Measurements from ENCODE around the gene ARG2.

The ARG2 gene

DNA sequence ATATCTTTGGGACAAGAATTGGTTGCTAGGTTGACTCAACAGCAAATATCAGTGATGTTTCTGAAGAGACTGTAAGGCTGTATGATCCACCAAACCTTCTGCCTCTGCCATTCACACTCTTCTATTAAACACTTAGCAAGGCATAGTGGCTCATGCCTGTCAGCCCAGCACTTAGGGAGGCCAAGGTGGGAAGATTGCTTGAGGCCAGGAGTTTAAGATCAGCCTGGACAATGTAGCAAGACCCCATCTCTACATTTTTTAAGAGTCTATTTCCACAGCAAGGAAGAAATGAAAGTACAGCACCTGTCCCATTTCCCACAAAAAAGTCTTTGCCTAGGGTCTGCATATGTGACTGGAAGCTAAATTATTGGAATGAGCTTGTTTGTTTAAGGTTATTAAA lies 7.8 kb downstream of the ARG2 start:
- Mint-ChIP-seq H3K27me3 (peaks cover 8% of the 10 kb centered on the region), H3K36me3 (ENCODE audit: insufficient read depth) (peaks cover 2% of the 10 kb centered on the region), H3K27ac (ENCODE audit: low read depth) (no peak overlapping the region), H3K4me1 (no peaks in the 10 kb centered on the region), H3K4me3 (no peak overlapping the region), H3K9me3 (no peaks in the 10 kb centered on the region)
- no peak for DNase-seq (ENCODE audit: low spot score in 2 of 2)
- no peak for ATAC-seq (replicated peaks; ENCODE audit: extremely low read depth, poor library complexity, severe bottlenecking)

DNA sequence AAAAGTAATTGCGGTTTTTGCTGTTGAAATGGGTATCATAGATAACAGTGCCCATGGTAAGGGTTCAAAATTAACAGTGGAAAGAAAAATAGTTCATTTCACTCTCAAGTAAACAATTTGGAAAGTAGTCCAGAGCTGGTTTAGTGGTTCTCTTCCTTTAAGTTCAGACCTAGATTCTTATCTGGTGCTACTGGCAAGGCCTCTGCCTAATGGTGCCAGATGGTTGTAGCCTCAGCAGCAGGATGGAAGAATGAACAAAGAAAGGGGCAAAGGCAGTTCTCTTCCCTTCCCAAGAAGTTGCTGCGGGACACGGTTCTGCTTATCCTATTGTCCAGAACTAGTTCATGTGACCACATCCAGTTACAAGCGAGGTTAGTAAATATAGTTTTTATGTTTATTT lies 10.5 kb downstream of the ARG2 start:
- H3K9me3 Mint-ChIP-seq = no peaks in the 10 kb centered on the region
- no peaks in the 10 kb centered on the region for H3K27me3 Mint-ChIP-seq
- H3K27ac Mint-ChIP-seq (ENCODE audit: low read depth) = no peak overlapping the region
- peaks cover 2% of the 10 kb centered on the region for H3K36me3 Mint-ChIP-seq (ENCODE audit: insufficient read depth)
- no peak for DNase-seq (ENCODE audit: low spot score in 2 of 2)
- no peak overlapping the region for H3K4me3 Mint-ChIP-seq
- H3K4me1 Mint-ChIP-seq = no peaks in the 10 kb centered on the region
- ATAC-seq (replicated peaks; ENCODE audit: extremely low read depth, poor library complexity, severe bottlenecking) = no peak

DNA sequence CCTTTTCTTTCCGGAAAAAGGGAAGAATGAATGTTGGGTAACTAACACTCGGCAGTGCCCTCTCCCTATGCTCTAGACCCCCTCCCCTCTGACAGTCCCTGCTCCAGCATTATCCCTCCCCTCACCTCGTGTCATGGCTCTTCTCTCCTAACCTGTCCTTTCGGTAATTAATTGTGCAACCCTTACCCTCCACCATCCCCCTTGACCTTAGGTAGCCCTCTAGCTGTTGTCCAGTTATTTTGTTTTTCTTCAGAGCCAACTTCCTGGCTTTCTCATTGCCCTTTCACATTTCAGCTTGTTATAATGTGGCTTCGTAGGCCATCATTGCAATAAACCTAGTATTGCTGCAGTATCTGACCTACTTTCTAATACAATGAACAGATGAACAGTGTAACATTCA lies 11.2 kb downstream of the ARG2 start:
- ATAC-seq (replicated peaks; ENCODE audit: extremely low read depth, poor library complexity, severe bottlenecking) (no peak), DNase-seq (ENCODE audit: low spot score in 2 of 2) (no peak)
- Mint-ChIP-seq H3K4me1 (no peaks in the 10 kb centered on the region), H3K27ac (ENCODE audit: low read depth) (no peak overlapping the region), H3K36me3 (ENCODE audit: insufficient read depth) (peaks cover 2% of the 10 kb centered on the region), H3K27me3 (no peaks in the 10 kb centered on the region), H3K9me3 (no peaks in the 10 kb centered on the region), H3K4me3 (no peak overlapping the region)

DNA sequence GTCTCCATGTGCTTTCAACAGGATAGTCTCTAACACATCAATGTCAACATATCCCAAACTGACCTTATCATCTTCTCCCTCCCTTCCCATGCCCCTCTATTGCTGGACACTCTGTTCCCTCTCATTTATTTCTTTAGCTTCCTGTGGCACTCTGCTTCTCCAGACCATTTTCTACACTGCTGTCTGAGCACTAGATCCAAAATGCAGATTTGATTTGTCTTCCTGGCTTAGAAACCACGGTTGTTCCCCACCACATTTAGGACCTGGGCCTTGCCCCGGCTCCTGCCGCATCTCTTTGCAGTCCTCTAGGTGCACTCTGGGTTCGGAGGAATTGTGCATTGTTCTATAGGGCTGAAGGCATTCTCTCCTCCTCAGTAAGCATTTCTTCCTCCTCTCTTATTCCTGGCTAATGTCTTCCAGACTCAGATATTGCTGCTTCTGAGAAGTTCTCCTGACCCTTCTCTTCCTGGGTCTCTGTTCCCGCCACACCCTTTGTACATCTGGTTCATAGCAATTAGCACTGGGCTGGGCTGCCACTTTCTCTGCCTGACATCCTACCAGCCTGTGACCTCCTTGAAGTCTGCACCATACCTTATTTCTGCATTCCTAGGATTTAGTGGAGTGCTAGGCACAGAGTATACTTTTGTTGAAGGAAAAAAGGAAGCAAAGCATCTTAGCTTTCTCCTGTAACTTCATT lies 13.9 kb downstream of the ARG2 start:
- DNase-seq (ENCODE audit: low spot score in 2 of 2) (no peak), ATAC-seq (replicated peaks; ENCODE audit: extremely low read depth, poor library complexity, severe bottlenecking) (no peak)
- Mint-ChIP-seq H3K9me3 (no peaks in the 10 kb centered on the region), H3K4me3 (no peak overlapping the region), H3K36me3 (ENCODE audit: insufficient read depth) (no peaks in the 10 kb centered on the region), H3K27ac (ENCODE audit: low read depth) (no peak overlapping the region), H3K27me3 (no peaks in the 10 kb centered on the region), H3K4me1 (no peaks in the 10 kb centered on the region)

DNA sequence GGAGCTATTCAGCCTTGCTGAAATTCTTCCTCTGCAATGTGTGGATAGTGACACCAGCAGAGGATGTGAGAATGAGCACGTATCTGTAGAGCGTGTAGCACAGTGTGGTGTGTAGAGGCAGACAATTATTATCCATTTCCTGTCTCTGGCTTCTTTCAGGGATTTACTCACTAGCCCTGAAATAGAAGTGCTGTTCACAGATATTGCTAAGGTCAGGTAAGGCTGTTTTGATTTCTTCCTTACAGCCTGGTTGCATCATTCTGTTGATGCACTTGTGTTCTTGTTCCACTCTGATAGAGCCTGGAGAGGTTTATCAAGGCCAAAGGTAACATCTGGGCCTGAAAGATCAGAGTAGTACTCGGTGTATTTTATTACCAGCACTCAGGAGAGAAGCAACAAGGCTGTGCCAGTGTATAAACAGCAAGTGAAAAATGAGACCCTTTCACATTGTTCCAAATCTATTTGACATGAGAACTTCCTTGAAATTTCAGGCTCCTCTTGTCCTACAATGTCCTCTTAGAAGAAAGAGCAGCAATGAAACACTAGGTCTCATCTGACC lies 16.7 kb downstream of the ARG2 start:
- ATAC-seq (replicated peaks; ENCODE audit: extremely low read depth, poor library complexity, severe bottlenecking) = no peak

DNA sequence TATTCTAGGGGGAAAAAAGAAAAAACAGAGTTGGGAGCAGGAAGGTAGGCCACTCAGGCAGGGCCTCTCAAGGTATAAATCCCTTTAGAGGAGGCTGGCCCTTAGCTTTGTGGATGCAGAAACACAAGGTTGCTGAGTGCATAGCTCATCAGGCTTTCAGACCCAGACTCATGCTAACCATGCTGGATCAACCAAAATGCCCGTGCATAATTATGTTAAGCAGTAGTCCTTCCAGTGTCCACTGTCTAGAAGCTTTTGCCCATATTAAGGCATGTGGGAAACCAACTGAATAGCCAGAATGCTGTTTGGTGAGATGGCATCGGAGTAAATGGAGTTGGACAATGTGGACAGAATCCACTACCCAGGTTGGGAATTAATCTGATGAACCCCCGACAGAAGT lies 18.9 kb downstream of the ARG2 start:
- H3K4me3 Mint-ChIP-seq = no peak overlapping the region
- no peak for DNase-seq (ENCODE audit: low spot score in 2 of 2)
- H3K27me3 Mint-ChIP-seq = no peaks in the 10 kb centered on the region
- no peak for ATAC-seq (replicated peaks; ENCODE audit: extremely low read depth, poor library complexity, severe bottlenecking)
- no peaks in the 10 kb centered on the region for H3K9me3 Mint-ChIP-seq
- peaks cover 5% of the 10 kb centered on the region for H3K4me1 Mint-ChIP-seq
- H3K27ac Mint-ChIP-seq (ENCODE audit: low read depth) = no peak overlapping the region
- H3K36me3 Mint-ChIP-seq (ENCODE audit: insufficient read depth) = no peaks in the 10 kb centered on the region

More for the DNA sequence above, 16.7 kb downstream of the ARG2 start:
- no peak overlapping the region for H3K27ac Mint-ChIP-seq (ENCODE audit: low read depth)
- DNase-seq (ENCODE audit: low spot score in 2 of 2) = no peak
- no peaks in the 10 kb centered on the region for H3K4me1 Mint-ChIP-seq
- H3K27me3 Mint-ChIP-seq = no peaks in the 10 kb centered on the region
- no peak overlapping the region for H3K4me3 Mint-ChIP-seq
- no peaks in the 10 kb centered on the region for H3K9me3 Mint-ChIP-seq
- no peaks in the 10 kb centered on the region for H3K36me3 Mint-ChIP-seq (ENCODE audit: insufficient read depth)

DNA sequence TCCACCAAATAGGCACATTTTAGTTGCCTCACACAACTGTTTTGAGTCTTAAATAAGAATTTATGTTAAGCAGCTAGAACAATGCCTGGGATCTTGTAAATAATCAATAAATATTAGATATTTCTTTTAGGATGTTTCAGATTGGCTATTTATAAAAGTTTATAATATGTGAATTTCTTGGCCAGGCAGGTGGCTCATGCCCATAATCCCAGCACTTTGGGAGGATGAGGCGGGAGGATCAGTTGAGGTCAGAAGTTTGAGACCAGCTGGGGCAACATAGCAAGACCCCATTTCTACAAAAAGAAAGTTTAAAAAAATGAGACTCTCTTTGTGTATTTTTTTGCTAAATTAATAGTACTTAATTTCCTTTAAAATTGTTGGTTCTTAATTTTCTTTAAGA lies 21.8 kb downstream of the ARG2 start:
- DNase-seq (ENCODE audit: low spot score in 2 of 2) = no peak
- H3K27me3 Mint-ChIP-seq = no peaks in the 10 kb centered on the region
- H3K4me1 Mint-ChIP-seq = peaks cover 5% of the 10 kb centered on the region

DNA sequence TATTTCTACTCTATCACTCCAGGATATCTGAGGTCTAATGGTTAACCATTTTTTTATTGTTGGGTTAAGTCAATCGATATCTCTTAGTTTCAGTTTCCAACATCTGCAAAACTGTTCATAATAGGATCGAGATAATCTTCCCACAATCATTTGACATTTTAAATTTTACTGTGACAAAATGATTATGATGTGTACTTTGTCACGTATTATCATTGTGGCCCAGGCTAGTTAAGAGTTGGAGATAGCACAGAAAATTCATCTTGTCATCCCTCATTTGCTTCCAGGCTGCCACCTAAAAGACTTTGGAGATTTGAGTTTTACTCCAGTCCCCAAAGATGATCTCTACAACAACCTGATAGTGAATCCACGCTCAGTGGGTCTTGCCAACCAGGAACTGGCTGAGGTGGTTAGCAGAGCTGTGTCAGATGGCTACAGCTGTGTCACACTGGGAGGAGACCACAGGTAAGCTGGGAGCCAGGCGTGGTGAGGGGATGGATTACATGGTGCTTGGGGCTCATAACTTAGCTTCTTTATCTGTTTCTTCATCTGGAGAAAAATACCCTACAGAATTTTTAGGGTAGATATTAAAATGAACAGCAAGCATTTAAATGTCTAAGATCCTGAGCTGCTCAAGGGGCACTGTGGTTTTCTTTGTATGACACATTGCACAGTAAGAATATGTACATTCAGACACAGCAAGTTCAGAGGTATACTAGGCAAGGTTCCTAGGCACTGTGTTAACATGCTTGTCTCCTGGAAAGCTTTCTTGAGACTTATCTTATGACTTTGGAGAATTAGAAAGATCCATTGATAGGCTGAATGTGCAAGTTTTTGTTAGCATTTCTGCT lies 22.4 kb downstream of the ARG2 start:
- H3K4me3 Mint-ChIP-seq = no peak overlapping the region
- no peak overlapping the region for H3K27ac Mint-ChIP-seq (ENCODE audit: low read depth)
- ATAC-seq (replicated peaks; ENCODE audit: extremely low read depth, poor library complexity, severe bottlenecking) (no peak), DNase-seq (ENCODE audit: low spot score in 2 of 2) (no peak)
- no peaks in the 10 kb centered on the region for H3K9me3 Mint-ChIP-seq
- peaks cover 5% of the 10 kb centered on the region for H3K4me1 Mint-ChIP-seq
- no peaks in the 10 kb centered on the region for H3K27me3 Mint-ChIP-seq
- peaks cover 3% of the 10 kb centered on the region for H3K36me3 Mint-ChIP-seq (ENCODE audit: insufficient read depth)

More for the DNA sequence above, 21.8 kb downstream of the ARG2 start:
- Mint-ChIP-seq H3K36me3 (ENCODE audit: insufficient read depth) (peaks cover under 1% of the 10 kb centered on the region), H3K4me3 (no peak overlapping the region), H3K9me3 (no peaks in the 10 kb centered on the region), H3K27ac (ENCODE audit: low read depth) (no peak overlapping the region)
- no peak for ATAC-seq (replicated peaks; ENCODE audit: extremely low read depth, poor library complexity, severe bottlenecking)

DNA sequence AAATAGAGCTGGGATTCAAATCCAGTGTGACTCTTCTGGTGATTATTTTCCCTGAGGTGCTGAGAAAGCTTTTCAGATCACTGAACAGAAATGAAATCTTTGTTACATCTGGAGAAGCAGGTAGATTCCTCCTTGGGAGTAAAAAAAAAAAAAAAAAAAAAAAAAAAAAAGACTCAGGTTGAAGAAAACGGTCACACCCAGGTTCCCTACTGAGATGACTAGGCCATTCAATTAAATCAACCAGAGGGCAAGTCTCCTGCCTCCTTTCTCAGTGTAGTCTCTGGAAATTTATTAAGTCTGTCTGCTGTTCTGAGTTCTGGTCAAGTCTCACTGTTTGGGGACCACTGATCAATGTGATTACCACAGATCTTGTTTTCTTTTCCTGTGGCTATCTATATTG lies 24.0 kb downstream of the ARG2 start:
- Mint-ChIP-seq H3K27ac (ENCODE audit: low read depth) (peak overlapping the region; percentile 87), H3K9me3 (no peaks in the 10 kb centered on the region), H3K36me3 (ENCODE audit: insufficient read depth) (peaks cover 8% of the 10 kb centered on the region), H3K27me3 (no peaks in the 10 kb centered on the region), H3K4me1 (peaks cover 5% of the 10 kb centered on the region), H3K4me3 (no peak overlapping the region)
- ATAC-seq (replicated peaks; ENCODE audit: extremely low read depth, poor library complexity, severe bottlenecking) (no peak), DNase-seq (ENCODE audit: low spot score in 2 of 2) (no peak)

DNA sequence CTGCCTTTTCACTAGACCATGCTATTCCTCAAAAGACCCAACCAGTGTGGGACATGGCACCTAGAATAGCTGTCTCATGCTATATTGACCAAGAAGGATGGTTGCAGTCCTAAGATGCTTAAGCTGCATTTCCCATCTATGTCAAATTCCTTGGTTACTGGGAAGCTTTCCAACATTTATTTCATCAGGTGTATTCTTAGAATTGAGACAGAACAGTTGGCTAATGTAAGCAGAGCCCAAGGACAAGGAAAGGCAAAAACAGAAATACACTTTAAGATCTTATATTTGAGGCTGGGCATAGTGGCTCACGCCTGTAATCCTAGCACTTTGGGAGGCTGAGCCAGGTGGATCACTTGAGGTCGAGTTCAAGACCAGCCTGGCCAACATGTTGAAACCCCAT lies 24.7 kb downstream of the ARG2 start:
- no peaks in the 10 kb centered on the region for H3K27me3 Mint-ChIP-seq
- H3K27ac Mint-ChIP-seq (ENCODE audit: low read depth) = peak overlapping the region; percentile 87
- ATAC-seq (replicated peaks; ENCODE audit: extremely low read depth, poor library complexity, severe bottlenecking) (no peak), DNase-seq (ENCODE audit: low spot score in 2 of 2) (no peak)
- no peak overlapping the region for H3K4me3 Mint-ChIP-seq
- H3K4me1 Mint-ChIP-seq = peaks cover 5% of the 10 kb centered on the region
- H3K36me3 Mint-ChIP-seq (ENCODE audit: insufficient read depth) = peaks cover 12% of the 10 kb centered on the region
- H3K9me3 Mint-ChIP-seq = no peaks in the 10 kb centered on the region

DNA sequence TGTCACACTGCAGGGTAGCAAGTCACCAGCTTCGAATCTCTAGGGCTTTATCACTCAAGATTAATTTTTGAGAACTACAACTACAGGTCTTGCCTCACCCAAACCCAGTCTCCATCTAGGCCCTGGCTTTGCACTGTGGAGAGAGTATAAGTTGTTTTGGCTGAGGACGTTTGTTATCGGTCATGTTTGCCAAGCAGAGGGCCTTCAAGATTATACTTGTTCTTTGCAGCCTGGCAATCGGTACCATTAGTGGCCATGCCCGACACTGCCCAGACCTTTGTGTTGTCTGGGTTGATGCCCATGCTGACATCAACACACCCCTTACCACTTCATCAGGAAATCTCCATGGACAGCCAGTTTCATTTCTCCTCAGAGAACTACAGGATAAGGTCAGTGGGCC lies 25.7 kb downstream of the ARG2 start:
- DNase-seq (ENCODE audit: low spot score in 2 of 2) = no peak
- no peaks in the 10 kb centered on the region for H3K27me3 Mint-ChIP-seq
- H3K4me1 Mint-ChIP-seq = peaks cover 5% of the 10 kb centered on the region
- no peak overlapping the region for H3K4me3 Mint-ChIP-seq
- no peak overlapping the region for H3K27ac Mint-ChIP-seq (ENCODE audit: low read depth)
- no peaks in the 10 kb centered on the region for H3K9me3 Mint-ChIP-seq
- peaks cover 13% of the 10 kb centered on the region for H3K36me3 Mint-ChIP-seq (ENCODE audit: insufficient read depth)
- no peak for ATAC-seq (replicated peaks; ENCODE audit: extremely low read depth, poor library complexity, severe bottlenecking)

DNA sequence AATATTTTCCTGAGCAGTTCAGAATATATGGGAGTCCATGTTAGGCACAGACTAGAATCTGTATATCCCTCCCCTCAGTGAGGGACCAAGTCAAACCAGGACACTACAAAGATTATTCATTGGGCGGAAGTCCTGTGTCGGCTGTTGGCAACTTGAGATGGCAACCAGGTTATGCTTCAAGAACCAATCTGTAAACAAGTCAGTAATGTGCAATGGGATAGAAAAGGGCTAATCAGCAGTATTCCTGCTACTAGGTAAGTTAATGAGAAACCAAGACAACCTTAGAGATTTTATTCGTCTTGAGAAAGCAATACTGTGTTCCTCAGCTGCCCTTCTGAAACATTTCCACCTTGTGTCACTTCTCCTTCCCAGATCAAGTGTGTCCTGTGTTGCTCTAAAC lies 26.4 kb downstream of the ARG2 start:
- H3K36me3 Mint-ChIP-seq (ENCODE audit: insufficient read depth) = peaks cover 17% of the 10 kb centered on the region
- no peak for ATAC-seq (replicated peaks; ENCODE audit: extremely low read depth, poor library complexity, severe bottlenecking)
- peaks cover 5% of the 10 kb centered on the region for H3K4me1 Mint-ChIP-seq
- H3K27ac Mint-ChIP-seq (ENCODE audit: low read depth) = no peak overlapping the region
- H3K4me3 Mint-ChIP-seq = no peak overlapping the region
- no peaks in the 10 kb centered on the region for H3K27me3 Mint-ChIP-seq
- H3K9me3 Mint-ChIP-seq = no peaks in the 10 kb centered on the region
- no peak for DNase-seq (ENCODE audit: low spot score in 2 of 2)

DNA sequence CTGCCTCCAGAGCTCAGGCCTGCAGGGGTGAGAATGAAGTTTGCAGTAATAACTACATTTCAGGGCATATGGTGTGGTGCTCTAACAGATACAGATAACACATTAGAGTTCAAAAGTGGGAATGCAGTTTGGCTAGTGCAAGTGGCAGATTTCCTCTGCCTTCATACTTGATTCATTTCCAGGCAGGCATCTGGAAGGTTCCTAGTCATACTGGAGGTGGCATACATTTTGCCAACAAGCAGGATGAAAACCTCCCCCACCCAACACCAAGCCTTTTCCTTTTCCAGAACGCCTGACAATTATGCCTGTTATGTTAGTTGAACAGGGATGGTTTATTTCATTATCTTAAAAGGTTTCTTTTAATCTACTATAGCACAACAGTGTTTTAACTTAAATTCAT lies 30.4 kb downstream of the ARG2 start:
- ATAC-seq (replicated peaks; ENCODE audit: extremely low read depth, poor library complexity, severe bottlenecking) (no peak), DNase-seq (ENCODE audit: low spot score in 2 of 2) (no peak)
- H3K27ac Mint-ChIP-seq (ENCODE audit: low read depth) = no peak overlapping the region
- no peak overlapping the region for H3K4me3 Mint-ChIP-seq
- no peaks in the 10 kb centered on the region for H3K9me3 Mint-ChIP-seq
- peaks cover 48% of the 10 kb centered on the region for H3K36me3 Mint-ChIP-seq (ENCODE audit: insufficient read depth)
- no peaks in the 10 kb centered on the region for H3K4me1 Mint-ChIP-seq
- H3K27me3 Mint-ChIP-seq = no peaks in the 10 kb centered on the region

Measured in central memory CD8-positive, alpha-beta T cell (primary cell).